Activated CD4-positive, alpha-beta T cell treated with anti-CD3 and anti-CD28 coated beads, Interleukin-2, amount 10 ng/mL, durations not matched to agents 24 days and 14 days (primary cell): Measurements from ENCODE around the gene ST3GAL3. TPM values are rescaled to one million over a fixed set of nuclear protein-coding genes. Genes with fewer than 3 reads are reported as not detected.

ENCODE experiments used
- DNase-seq: peaks from one replicate; pipeline ENCODE4 v3.0.0; 2022
- H3K27ac Mint-ChIP-seq: one replicate; pipeline ENCODE4 v1.8.0; 2022; ENCODE audit warnings: mild to moderate bottlenecking, mixed read lengths
- H3K27me3 Mint-ChIP-seq: one replicate; pipeline ENCODE4 v1.8.0; 2022; ENCODE audit warnings: mixed read lengths
- H3K36me3 Mint-ChIP-seq: one replicate; pipeline ENCODE4 v1.8.0; 2022; ENCODE audit warnings: low read depth, mild to moderate bottlenecking, mixed read lengths
- H3K4me1 Mint-ChIP-seq: one replicate; pipeline ENCODE4 v1.8.0; 2021; ENCODE audit warnings: mixed read lengths
- H3K4me3 Mint-ChIP-seq: one replicate; pipeline ENCODE4 v1.8.0; 2022; ENCODE audit warnings: mild to moderate bottlenecking, moderate library complexity, mixed read lengths
- H3K9me3 Mint-ChIP-seq: one replicate; pipeline ENCODE4 v1.8.0; 2021; ENCODE audit warnings: mixed read lengths
- intact Hi-C: fragments of 100-400 bp; cut with micrococcal nuclease; formaldehyde crosslinking; loops from one replicate; pipeline ENCODE4 v1.15.1; 2023
- total RNA-seq: library from RNA; stranded (reverse); gene quantifications from 2 replicates; pipeline ENCODE4 v1.2.3, GENCODE V29; 2022

The ST3GAL3 gene, protein sequence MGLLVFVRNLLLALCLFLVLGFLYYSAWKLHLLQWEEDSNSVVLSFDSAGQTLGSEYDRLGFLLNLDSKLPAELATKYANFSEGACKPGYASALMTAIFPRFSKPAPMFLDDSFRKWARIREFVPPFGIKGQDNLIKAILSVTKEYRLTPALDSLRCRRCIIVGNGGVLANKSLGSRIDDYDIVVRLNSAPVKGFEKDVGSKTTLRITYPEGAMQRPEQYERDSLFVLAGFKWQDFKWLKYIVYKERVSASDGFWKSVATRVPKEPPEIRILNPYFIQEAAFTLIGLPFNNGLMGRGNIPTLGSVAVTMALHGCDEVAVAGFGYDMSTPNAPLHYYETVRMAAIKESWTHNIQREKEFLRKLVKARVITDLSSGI
- total RNA-seq, result 18.1 and 20.7 TPM in 2 replicates

DNA sequence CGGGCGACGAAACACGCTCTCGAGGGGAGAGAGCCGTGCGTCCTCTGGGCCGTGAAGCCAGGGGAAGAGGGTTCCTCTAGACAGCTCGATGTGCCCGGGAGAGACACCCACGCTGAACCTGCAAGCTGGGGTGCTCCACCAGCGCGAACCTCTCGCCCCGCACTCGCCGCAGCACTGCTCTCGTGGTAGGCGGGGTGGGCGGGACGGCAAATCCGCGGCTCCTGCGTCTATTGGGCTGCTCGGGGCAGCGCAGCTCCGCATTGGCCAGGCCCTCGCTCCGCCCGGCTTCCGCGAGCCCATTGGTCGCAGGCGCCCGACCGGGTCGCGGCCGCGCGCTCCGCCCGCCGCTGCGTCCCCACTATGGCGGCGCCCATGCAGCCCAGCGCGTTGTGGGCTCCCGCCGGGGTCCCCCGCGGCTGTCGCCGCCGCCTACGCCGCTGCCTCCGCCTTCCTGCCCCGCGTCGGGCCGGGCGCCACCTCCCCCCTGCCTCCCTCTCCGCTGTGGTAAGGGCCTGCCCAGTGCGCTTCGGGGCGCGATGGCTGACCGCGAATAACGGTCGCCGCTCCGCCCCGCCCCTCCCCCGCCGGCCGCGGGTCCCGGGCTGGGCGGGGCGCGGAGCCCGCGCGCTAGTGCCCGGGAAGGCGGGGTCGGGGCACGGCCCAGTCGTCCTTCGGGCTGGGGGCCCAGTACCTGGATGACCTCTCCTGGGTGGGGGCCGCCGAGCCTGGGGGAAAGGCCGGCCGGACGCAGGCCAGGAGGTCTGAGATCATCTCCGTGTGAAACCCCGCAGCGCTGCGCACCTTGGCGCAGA, at the start of gene ST3GAL3:
ST3GAL3 (plus strand) TSS at position 347 of the 812 bp plus-strand sequence. CDS start 28,727 bp downstream, outside the sequence.
- Mint-ChIP-seq H3K4me1 (peaks cover 34% of the 10 kb centered on the region), H3K9me3 (no peaks in the 10 kb centered on the region), H3K27ac (peak within 1 kb of the TSS; percentile 89), H3K4me3 (peak within 1 kb of the TSS; percentile 93), H3K27me3 (no peaks in the 10 kb centered on the region), H3K36me3 (peaks cover 33% of the 10 kb centered on the region)
- intact Hi-C loops, result loop anchor here (1.0 to 5.0 kb wide), 5 partner anchors 57 to 267 kb away; partner anchors contain the start of genes ARTN, ATP6V0B, IPO13 and KDM4A
- DNase-seq, result peak; percentile 98

DNA sequence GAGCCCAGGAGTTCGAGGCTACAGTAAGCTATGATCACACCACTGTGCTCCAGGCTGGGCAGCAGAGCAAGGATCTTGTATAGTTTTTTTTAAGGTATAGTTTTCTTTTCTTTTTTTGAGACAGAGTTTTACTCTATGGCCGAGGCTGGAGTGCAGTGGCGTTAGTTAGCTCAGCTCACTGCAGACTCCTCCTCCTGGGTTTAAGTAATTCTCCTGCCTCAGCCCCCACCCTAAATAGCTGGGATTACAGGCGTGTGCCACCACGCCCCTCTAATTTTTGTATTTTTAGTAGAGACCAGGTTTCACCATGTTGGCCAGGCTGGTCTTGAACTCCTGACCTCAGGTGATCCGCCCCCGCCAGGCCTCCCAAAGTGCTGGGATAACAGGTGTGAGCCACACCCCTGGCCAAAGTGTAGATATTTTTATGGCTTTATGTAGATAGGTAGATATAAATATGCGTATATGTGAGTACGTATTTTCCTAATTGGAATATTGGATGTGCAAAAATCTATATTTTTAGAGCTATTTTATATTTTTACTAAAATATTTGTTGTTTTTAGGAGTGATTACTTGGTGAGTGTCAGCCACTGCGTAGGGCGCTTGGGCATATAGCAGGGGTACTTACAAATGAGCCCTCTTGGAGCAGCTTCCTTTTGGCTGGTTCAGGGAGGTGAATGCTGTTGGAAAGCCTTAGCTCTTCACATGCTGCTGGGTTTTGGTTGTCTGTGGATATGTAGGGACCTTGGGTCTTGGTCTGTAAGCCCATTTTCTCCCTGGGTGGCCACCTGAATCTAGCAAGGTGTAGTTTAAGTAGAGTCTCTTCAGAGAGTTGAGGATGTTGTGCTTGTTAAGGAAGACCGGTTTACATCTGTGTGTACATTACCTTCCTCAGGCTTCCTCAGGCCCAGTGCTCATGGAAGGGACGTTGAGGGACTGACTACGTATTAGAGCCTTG, 47.8 kb upstream of the ST3GAL3 start:
- intact Hi-C loops, result no loop called here
- no peak for DNase-seq
- Mint-ChIP-seq H3K4me3 (no peak overlapping the region), H3K9me3 (no peaks in the 10 kb centered on the region), H3K36me3 (peaks cover 59% of the 10 kb centered on the region), H3K4me1 (peaks cover 8% of the 10 kb centered on the region), H3K27me3 (no peaks in the 10 kb centered on the region), H3K27ac (no peak overlapping the region)

DNA sequence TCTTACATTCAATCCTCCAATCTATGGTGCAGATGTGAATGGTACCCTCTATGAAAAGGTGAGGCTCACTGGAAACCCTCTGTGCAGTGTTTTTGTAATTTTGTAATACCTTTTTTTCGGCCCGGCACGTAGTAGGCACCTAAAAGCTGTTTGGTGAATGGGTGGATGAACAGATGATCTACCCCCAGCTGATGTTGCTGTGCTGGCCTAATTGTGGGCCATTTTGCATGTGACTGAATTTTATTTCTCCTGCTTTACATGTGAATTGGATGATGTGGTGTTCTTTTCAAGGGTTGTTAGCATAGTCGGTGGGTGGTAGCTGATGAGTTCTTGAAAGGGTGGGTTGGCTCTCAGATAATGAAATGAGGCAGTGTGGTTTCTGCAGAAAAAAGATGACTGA, 47.0 kb upstream of the ST3GAL3 start:
- no peak for DNase-seq
- H3K27me3 Mint-ChIP-seq, result no peaks in the 10 kb centered on the region
- no peak overlapping the region for H3K4me3 Mint-ChIP-seq
- intact Hi-C loops, result no loop called here
- H3K4me1 Mint-ChIP-seq, result peaks cover 12% of the 10 kb centered on the region
- no peaks in the 10 kb centered on the region for H3K9me3 Mint-ChIP-seq
- H3K36me3 Mint-ChIP-seq, result peaks cover 62% of the 10 kb centered on the region
- H3K27ac Mint-ChIP-seq, result no peak overlapping the region

DNA sequence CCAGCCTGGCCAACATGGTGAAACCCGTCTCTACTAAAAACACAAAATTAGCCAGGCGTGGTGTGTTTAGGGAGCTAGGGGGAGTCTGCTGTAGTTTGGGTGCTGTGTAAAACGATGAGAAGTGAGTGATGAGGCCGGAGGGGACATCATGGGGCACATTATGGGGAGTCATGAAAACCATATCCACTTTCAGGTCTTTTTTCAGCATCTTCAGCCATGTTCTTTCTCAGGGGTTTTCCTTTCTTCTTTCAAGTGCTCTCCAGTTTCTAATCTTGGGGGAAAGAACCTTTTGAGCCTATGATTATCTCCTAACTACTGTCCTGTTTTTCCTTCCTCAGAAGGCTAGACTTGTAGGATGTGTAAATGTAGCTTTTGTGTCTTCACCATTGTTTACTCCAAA, 43.0 kb upstream of the ST3GAL3 start:
- no peak for DNase-seq
- Mint-ChIP-seq H3K27ac (peak overlapping the region; percentile 68), H3K4me3 (no peak overlapping the region), H3K36me3 (peaks cover 82% of the 10 kb centered on the region), H3K27me3 (no peaks in the 10 kb centered on the region), H3K9me3 (no peaks in the 10 kb centered on the region), H3K4me1 (peaks cover 12% of the 10 kb centered on the region)
- intact Hi-C loops, result no loop called here

DNA sequence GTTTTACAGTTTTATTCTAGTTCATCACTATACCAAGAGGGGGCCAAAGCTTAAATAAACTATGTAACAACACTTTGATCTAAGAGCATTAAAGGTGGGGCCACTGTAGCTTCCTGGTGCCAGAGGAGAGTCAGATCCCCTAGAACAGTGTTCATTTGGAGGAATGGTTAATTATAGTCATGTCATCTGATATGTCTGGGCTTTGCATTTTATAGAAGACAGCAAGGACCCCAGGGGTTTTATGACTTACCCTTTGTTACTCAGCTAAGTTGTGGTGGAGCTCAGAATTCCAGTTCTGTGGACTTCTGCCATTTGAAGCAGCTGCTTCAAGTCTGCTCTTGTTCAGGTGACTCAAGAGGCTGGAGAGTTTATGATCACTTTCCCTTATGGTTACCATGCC, 40.7 kb upstream of the ST3GAL3 start:
- Mint-ChIP-seq H3K27me3 (no peaks in the 10 kb centered on the region), H3K9me3 (no peaks in the 10 kb centered on the region), H3K27ac (no peak overlapping the region), H3K4me1 (peaks cover 10% of the 10 kb centered on the region), H3K36me3 (peaks cover 83% of the 10 kb centered on the region), H3K4me3 (no peak overlapping the region)
- intact Hi-C loops, result no loop called here
- no peak for DNase-seq

DNA sequence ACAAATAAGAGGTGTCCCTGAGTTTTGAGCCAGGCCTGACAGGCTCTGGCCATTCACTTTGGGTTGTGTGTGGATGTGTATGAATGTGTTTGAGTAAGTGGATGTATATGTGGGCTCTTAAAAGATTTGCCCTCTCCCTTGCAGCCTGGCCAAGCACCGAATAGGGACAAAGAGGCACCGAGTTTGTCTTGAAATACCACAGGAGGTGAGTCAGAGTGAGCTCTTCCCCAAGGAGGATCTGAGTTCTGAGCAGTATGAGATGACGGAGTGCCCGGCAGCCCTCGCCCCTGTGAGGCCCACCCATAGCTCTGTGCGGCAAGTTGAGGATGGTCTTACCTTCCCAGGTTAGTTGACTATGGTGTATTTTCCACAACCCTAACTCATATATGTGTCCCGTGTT, 38.4 kb upstream of the ST3GAL3 start:
- intact Hi-C loops, result no loop called here
- Mint-ChIP-seq H3K27ac (no peak overlapping the region), H3K4me3 (no peak overlapping the region)

DNA sequence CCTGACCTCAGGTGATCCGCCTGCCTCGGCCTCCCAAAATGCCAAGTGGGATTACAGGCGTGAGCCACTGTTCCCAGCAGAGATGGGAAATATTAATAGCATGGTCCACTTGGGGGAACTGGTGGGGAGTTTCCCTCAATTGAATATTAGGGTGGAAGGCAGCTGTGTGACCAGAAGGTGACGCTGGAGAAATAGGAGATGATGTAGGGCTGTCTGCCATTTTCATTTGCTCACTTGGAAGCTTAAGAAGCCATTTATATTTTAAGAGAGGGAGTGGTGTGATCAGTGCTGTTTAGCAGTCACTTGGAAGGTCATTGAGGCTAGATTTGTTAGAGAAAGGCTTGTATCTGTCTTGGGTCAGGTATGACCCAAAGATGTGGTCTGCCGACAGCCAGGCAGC, 37.5 kb upstream of the ST3GAL3 start:
- no peak for DNase-seq
- Mint-ChIP-seq H3K4me3 (no peak overlapping the region), H3K27ac (no peak overlapping the region), H3K4me1 (peaks cover under 1% of the 10 kb centered on the region), H3K27me3 (no peaks in the 10 kb centered on the region), H3K9me3 (no peaks in the 10 kb centered on the region), H3K36me3 (peaks cover 72% of the 10 kb centered on the region)
- intact Hi-C loops, result no loop called here

More for the DNA sequence above, 38.4 kb upstream of the ST3GAL3 start:
- Mint-ChIP-seq H3K9me3 (no peaks in the 10 kb centered on the region), H3K4me1 (peaks cover 8% of the 10 kb centered on the region), H3K27me3 (no peaks in the 10 kb centered on the region), H3K36me3 (peaks cover 79% of the 10 kb centered on the region)
- no peak for DNase-seq

DNA sequence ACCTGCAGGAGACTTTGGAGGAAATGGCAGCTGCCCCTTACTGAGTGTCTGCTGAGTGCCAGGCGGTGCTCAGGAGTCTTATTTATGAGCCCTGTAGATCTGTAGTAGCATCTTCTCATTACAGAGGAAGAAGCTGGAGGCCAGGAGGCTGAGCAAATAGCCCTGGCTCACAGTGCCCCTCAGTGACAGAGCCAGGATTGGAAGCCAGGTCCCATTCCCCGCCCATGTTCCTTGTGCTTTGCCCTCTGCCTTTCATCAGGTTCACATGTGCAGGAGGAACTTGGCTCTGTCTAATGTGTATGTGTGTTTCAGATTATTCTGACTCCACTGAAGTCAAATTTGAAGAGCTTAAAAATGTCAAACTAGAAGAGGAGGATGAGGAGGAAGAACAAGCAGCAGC, 36.1 kb upstream of the ST3GAL3 start:
- no peak for DNase-seq
- peaks cover 71% of the 10 kb centered on the region for H3K36me3 Mint-ChIP-seq
- no peak overlapping the region for H3K27ac Mint-ChIP-seq
- no peaks in the 10 kb centered on the region for H3K9me3 Mint-ChIP-seq
- intact Hi-C loops, result no loop called here
- H3K4me1 Mint-ChIP-seq, result no peaks in the 10 kb centered on the region
- H3K27me3 Mint-ChIP-seq, result no peaks in the 10 kb centered on the region
- no peak overlapping the region for H3K4me3 Mint-ChIP-seq

DNA sequence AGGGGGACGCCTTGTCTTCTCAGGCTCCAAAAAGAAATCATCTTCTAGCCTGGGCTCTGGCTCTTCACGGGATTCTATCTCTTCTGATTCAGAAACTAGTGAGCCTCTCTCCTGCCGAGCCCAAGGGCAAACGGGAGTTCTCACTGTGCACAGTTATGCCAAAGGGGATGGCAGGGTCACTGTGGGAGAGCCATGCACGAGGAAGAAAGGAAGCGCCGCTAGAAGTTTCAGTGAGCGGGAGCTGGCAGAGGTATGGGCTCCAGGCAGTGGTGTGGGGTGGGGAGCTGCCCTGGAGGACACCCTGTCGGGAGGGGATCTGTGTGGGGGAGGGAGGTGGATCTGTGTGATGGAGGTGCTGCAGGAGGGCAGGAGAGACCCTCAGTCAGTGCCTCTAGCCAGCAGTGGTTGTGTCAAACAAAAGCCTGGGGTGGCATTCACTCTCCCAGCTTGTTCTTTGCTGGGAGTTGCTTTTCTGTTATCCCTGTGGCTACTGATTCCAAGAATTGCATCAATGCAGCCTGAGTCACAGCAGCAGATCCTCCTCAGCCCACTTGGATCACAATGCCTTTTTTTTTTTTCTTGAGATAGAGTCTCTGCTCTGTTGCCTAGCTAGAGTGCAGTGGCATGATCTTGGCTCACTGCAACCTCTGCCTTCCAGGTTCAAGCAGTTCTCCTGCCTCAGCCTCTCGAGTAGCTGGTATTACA, 35.6 kb upstream of the ST3GAL3 start:
- peaks cover 65% of the 10 kb centered on the region for H3K36me3 Mint-ChIP-seq
- H3K4me1 Mint-ChIP-seq, result no peaks in the 10 kb centered on the region
- H3K27ac Mint-ChIP-seq, result peak overlapping the region; percentile 34
- intact Hi-C loops, result no loop called here
- H3K4me3 Mint-ChIP-seq, result no peak overlapping the region
- DNase-seq, result no peak
- no peaks in the 10 kb centered on the region for H3K9me3 Mint-ChIP-seq
- H3K27me3 Mint-ChIP-seq, result no peaks in the 10 kb centered on the region

DNA sequence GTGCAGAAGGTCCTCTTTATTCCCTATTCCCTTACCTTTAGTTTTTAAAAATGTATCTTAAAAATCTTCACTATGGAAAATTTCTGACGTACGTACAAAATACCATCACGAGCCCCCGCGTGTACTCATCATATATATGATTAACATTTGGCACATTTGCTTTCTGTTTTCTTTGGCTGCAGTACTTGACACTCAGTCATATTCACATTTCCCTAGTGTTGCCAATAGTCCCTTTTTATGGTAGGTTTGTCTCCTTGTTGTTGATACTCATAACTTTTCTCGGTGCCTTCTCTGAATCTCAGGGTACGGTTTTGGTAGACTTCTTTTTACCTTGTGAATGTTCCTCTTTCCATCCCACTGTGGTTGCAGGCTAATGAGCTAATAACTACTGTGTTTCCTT, 34.1 kb upstream of the ST3GAL3 start:
- Mint-ChIP-seq H3K27me3 (no peaks in the 10 kb centered on the region), H3K27ac (no peak overlapping the region), H3K9me3 (no peaks in the 10 kb centered on the region), H3K4me3 (no peak overlapping the region), H3K4me1 (peaks cover 2% of the 10 kb centered on the region), H3K36me3 (peaks cover 60% of the 10 kb centered on the region)
- no peak for DNase-seq
- intact Hi-C loops, result no loop called here

DNA sequence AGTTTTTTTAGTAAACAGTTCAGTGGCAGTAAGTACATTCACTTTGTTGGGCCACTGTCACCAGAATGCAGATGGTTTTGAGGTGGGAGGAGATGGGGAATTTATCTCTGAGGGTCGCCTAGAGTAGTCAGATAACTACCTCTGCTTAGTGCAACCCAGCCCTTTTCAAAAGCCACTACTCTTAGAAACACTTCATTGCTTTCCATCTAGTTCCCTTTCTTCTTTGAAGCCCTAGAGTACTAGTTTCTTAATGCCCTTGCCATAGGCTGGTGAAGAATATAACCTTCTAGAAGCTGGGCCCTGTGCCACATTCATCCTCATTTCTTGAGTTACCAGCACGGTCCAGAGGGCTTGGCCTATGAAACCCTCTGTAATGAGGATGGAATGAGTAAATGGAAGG, 28.4 kb upstream of the ST3GAL3 start:
- DNase-seq, result no peak
- Mint-ChIP-seq H3K4me1 (peaks cover 2% of the 10 kb centered on the region), H3K27me3 (no peaks in the 10 kb centered on the region), H3K4me3 (no peak overlapping the region), H3K27ac (no peak overlapping the region), H3K9me3 (no peaks in the 10 kb centered on the region), H3K36me3 (peaks cover 44% of the 10 kb centered on the region)
- intact Hi-C loops, result no loop called here

DNA sequence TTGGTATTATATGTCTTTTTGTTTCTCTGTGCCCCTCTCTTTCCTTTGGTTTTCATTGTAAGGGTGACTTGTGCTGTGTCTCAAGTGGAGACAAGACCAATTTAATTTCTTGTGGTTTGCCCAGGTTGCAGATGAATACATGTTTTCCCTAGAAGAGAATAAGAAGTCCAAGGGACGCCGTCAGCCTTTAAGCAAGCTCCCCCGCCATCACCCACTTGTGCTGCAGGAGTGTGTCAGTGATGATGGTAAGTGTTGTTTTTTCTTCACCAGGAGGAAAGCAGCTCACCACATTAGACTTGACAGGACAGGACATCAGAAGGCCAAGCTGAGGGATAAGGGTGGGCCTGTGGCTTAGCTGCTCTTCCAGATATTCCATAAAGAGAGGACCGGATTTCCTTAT, 23.8 kb upstream of the ST3GAL3 start:
- Mint-ChIP-seq H3K4me3 (no peak overlapping the region), H3K4me1 (peaks cover 2% of the 10 kb centered on the region), H3K36me3 (peaks cover 49% of the 10 kb centered on the region), H3K9me3 (no peaks in the 10 kb centered on the region), H3K27ac (no peak overlapping the region), H3K27me3 (no peaks in the 10 kb centered on the region)
- intact Hi-C loops, result no loop called here
- DNase-seq, result no peak

DNA sequence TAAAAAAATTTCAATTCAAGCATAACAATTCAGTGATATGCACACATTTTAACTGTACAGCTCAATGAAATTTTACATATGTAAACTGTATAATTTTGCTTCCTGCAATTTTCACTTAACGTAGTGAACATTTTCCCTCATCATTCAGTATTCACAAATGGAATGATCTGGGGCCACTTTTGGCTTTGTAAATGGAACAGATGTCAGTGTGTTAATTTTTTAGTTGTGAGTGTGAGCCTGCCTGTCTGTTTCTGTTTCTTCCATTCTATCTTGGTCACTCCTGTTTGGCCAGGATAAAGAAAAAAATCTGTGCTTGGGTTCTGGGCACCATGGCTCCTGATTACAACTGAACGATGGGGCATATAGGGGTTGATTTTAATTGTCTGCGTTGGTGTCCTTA, 20.5 kb upstream of the ST3GAL3 start:
- no peak overlapping the region for H3K27ac Mint-ChIP-seq
- no peak overlapping the region for H3K4me3 Mint-ChIP-seq
- DNase-seq, result no peak
- peaks cover 60% of the 10 kb centered on the region for H3K36me3 Mint-ChIP-seq
- H3K9me3 Mint-ChIP-seq, result no peaks in the 10 kb centered on the region
- H3K4me1 Mint-ChIP-seq, result peaks cover 2% of the 10 kb centered on the region
- intact Hi-C loops, result no loop called here
- H3K27me3 Mint-ChIP-seq, result no peaks in the 10 kb centered on the region
